CD14-positive monocyte (primary cell): Measurements from ENCODE around the gene CCDC174. TPM values are rescaled to one million over a fixed set of nuclear protein-coding genes. Genes with fewer than 3 reads are reported as not detected.

ENCODE experiments used
- DNase-seq, 3 donors: peaks; one replicate each; pipeline ENCODE4 v3.0.0-alpha.2; 2011 to 2022
- H2AFZ ChIP-seq: 2 replicates; pipeline ENCODE4 v1.6.0; 2012; ENCODE audit warnings: mild to moderate bottlenecking, low read depth, low read length, inconsistent platforms; ENCODE audit not compliant: insufficient read depth, poor library complexity, severe bottlenecking
- H3K27ac ChIP-seq, 2 donors: 1 replicate in 1 of 2; 2 replicates in 1 of 2; pipeline ENCODE4 v1.5.1; 2012 to 2013; ENCODE audit warnings: low read length in 2 of 2, control low read depth in 1 of 2, inconsistent platforms in 1 of 2, low read depth in 1 of 2, mild to moderate bottlenecking in 1 of 2
- H3K27me3 ChIP-seq, 2 donors: one replicate each; pipeline versions ENCODE4 v1.6.0 to v1.6.1; 2011 to 2013; ENCODE audit warnings: low read length in 2 of 2; ENCODE audit not compliant: control insufficient read depth in 2 of 2, insufficient read depth in 2 of 2
- H3K36me3 ChIP-seq, 2 donors: replicated peaks in 1 of 2; 1 replicate in 1 of 2; 2 replicates in 1 of 2; pipeline versions ENCODE4 v1.5.1 to v1.6.1; 2012 to 2013; ENCODE audit warnings: low read length in 2 of 2, control low read depth in 1 of 2, inconsistent platforms in 1 of 2, mild to moderate bottlenecking in 1 of 2; ENCODE audit not compliant: insufficient read depth in 2 of 2, control insufficient read depth in 1 of 2
- H3K4me1 ChIP-seq, 2 donors: 1 replicate in 1 of 2; 2 replicates in 1 of 2; pipeline versions ENCODE4 v1.5.1 to v1.6.1; 2012 to 2013; ENCODE audit warnings: low read length in 2 of 2, control low read depth in 1 of 2, inconsistent platforms in 1 of 2, mild to moderate bottlenecking in 1 of 2, moderate library complexity in 1 of 2; ENCODE audit not compliant: insufficient read depth in 2 of 2, control insufficient read depth in 1 of 2
- H3K4me2 ChIP-seq: replicated peaks from 2 replicates; pipeline ENCODE3; 2012; ENCODE audit warnings: low read length, moderate library complexity, mild to moderate bottlenecking; ENCODE audit not compliant: poor library complexity, severe bottlenecking; ENCODE audit errors: extremely low read depth
- H3K4me3 ChIP-seq, 3 experiments: fragments of 200-600 bp in 1 of 3; sonication (generic) in 1 of 3; replicated peaks in 1 of 3; 1 replicate in 2 of 3; 2 replicates in 1 of 3; pipeline ENCODE4 v1.5.1; 2011 to 2013; ENCODE audit warnings: low read length in 3 of 3, mild to moderate bottlenecking in 3 of 3, control low read depth in 2 of 3, low read depth in 2 of 3, inconsistent platforms in 1 of 3, moderate library complexity in 1 of 3
- H3K79me2 ChIP-seq: 2 replicates; pipeline ENCODE4 v1.6.0; 2012; ENCODE audit warnings: mild to moderate bottlenecking, control low read depth, inconsistent platforms, low read length, moderate library complexity; ENCODE audit not compliant: insufficient read depth
- H3K9ac ChIP-seq: 2 replicates; pipeline ENCODE4 v1.6.0; 2017; ENCODE audit warnings: low read length, mild to moderate bottlenecking; ENCODE audit not compliant: insufficient read depth, poor library complexity, severe bottlenecking
- H3K9me3 ChIP-seq, 2 donors: replicated peaks in 1 of 2; 1 replicate in 1 of 2; 2 replicates in 1 of 2; pipeline versions ENCODE4 v1.5.1 to v1.6.1; 2012 to 2013; ENCODE audit warnings: low read length in 2 of 2, control low read depth in 1 of 2; ENCODE audit not compliant: control insufficient read depth in 1 of 2, insufficient read depth in 1 of 2
- H4K20me1 ChIP-seq: 2 replicates; pipeline ENCODE4 v1.6.0; 2012; ENCODE audit warnings: mild to moderate bottlenecking, low read length, control low read depth, moderate library complexity; ENCODE audit not compliant: insufficient read depth
- H3K27ac Mint-ChIP-seq, 7 donors: one replicate each; pipeline ENCODE4 v1.8.0; 2020; ENCODE audit warnings: mild to moderate bottlenecking in 7 of 7, mixed read lengths in 7 of 7, moderate library complexity in 6 of 7, inconsistent platforms in 2 of 7
- H3K27me3 Mint-ChIP-seq, 3 donors: one replicate each; pipeline ENCODE4 v1.8.0; 2021 to 2022; ENCODE audit warnings: low read depth in 3 of 3, mild to moderate bottlenecking in 3 of 3, mixed read lengths in 3 of 3, moderate library complexity in 3 of 3, inconsistent platforms in 1 of 3
- H3K36me3 Mint-ChIP-seq, 2 donors: one replicate each; pipeline ENCODE4 v1.8.0; 2020; ENCODE audit warnings: mixed read lengths in 2 of 2, inconsistent platforms in 1 of 2, mild to moderate bottlenecking in 1 of 2
- H3K4me1 Mint-ChIP-seq: one replicate; pipeline ENCODE4 v1.8.0; 2020; ENCODE audit warnings: mild to moderate bottlenecking, mixed read lengths
- H3K4me3 Mint-ChIP-seq, 2 donors: one replicate each; pipeline ENCODE4 v1.8.0; 2020; ENCODE audit warnings: mild to moderate bottlenecking in 2 of 2, mixed read lengths in 2 of 2, moderate library complexity in 1 of 2
- H3K9me3 Mint-ChIP-seq, 7 donors: one replicate each; pipeline ENCODE4 v1.8.0; 2020 to 2022; ENCODE audit warnings: mixed read lengths in 7 of 7, mild to moderate bottlenecking in 6 of 7, moderate library complexity in 6 of 7, inconsistent platforms in 2 of 7
- WGBS: methylation state at CpG from one replicate; pipeline ENCODE4 v1.1.5; 2013; ENCODE audit warnings: missing lambda C conversion rate; ENCODE audit not compliant: insufficient coverage; 5-methylcytosine and 5-hydroxymethylcytosine counted together
- intact Hi-C, 2 donors: fragments of 100-400 bp; cut with micrococcal nuclease; formaldehyde crosslinking; loops; one replicate each; pipeline versions ENCODE4 v1.15.0 to v1.15.1; 2023
- polyA plus RNA-seq, 3 donors: library from polyadenylated mRNA; depleted of rRNA in 1 of 3; unstranded in 2 of 3; stranded (reverse) in 1 of 3; fragments of 300-500 nt in 2 of 3; fragments of >200 nt in 1 of 3; fragmentation: Illumina TruSeq in 2 of 3; gene quantifications; 1 replicate in 2 of 3; 2 replicates in 1 of 3; pipeline ENCODE4 v1.2.3, GENCODE V29; 2012 to 2021
- TF ChIP-seq, protein P1 (sequence below): fragments of 200-600 bp; IDR thresholded peaks from one replicate; pipeline ENCODE4 v1.8.0; 2022; ENCODE audit warnings: antibody characterized with exemption, mild to moderate bottlenecking

The CCDC174 gene
- polyA plus RNA-seq, 3 donors: 6.2 to 7.9 (median 7.4) TPM

- no peak overlapping the region for H3K4me3 ChIP-seq
- peaks cover 73 to 84% of the 10 kb centered on the region in 2 donors for H3K36me3 Mint-ChIP-seq
- H3K4me1 ChIP-seq: peaks cover 7 to 16% of the 10 kb centered on the region in 2 donors
- H3K9me3 Mint-ChIP-seq: no peaks in the 10 kb centered on the region
- WGBS: 50% methylated on average over 1 of the region's 2 CpGs
- peaks cover 80 to 85% of the 10 kb centered on the region in 2 donors for H3K36me3 ChIP-seq
- H3K27me3 Mint-ChIP-seq: peaks cover 0 to 2% (median 0%) of the 10 kb centered on the region in 3 donors
- H3K27ac Mint-ChIP-seq: peak overlapping the region in 3 of 7 donors; percentile 4 to 8 (median 6)
- no peak overlapping the region for H3K4me3 Mint-ChIP-seq
- H3K27ac ChIP-seq: no peak overlapping the region
- intact Hi-C loops: loop anchor here (10.0 kb wide), 2 partner anchors 287 to 407 kb away; partner anchors contain the start of genes MRPS25 (in 1 of the 2) and NR2C2 (in 1 of the 2)
- H4K20me1 ChIP-seq: peaks cover 17% of the 10 kb centered on the region
- peaks cover 30% of the 10 kb centered on the region for H3K79me2 ChIP-seq
- DNase-seq: no peak
- H3K4me1 Mint-ChIP-seq: peaks cover 16% of the 10 kb centered on the region
- no peak overlapping the region for H2AFZ ChIP-seq
- H3K27me3 ChIP-seq: no peaks in the 10 kb centered on the region
- TF ChIP-seq, protein P1, sequence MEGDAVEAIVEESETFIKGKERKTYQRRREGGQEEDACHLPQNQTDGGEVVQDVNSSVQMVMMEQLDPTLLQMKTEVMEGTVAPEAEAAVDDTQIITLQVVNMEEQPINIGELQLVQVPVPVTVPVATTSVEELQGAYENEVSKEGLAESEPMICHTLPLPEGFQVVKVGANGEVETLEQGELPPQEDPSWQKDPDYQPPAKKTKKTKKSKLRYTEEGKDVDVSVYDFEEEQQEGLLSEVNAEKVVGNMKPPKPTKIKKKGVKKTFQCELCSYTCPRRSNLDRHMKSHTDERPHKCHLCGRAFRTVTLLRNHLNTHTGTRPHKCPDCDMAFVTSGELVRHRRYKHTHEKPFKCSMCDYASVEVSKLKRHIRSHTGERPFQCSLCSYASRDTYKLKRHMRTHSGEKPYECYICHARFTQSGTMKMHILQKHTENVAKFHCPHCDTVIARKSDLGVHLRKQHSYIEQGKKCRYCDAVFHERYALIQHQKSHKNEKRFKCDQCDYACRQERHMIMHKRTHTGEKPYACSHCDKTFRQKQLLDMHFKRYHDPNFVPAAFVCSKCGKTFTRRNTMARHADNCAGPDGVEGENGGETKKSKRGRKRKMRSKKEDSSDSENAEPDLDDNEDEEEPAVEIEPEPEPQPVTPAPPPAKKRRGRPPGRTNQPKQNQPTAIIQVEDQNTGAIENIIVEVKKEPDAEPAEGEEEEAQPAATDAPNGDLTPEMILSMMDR: no peak
- no peak overlapping the region for H3K9ac ChIP-seq
- H3K4me2 ChIP-seq: no peak overlapping the region
- no peaks in the 10 kb centered on the region for H3K9me3 ChIP-seq
These were observed 6.0 kb downstream of the CCDC174 start for GRCh38 chr3:14657579-14657978.

GRCh38 chr3:14658978-14659377, 7.4 kb downstream of the CCDC174 start:
- WGBS: no CpG with 5 or more reads among the region's 2 CpGs
- no peaks in the 10 kb centered on the region for H3K9me3 Mint-ChIP-seq
- H3K4me3 Mint-ChIP-seq: no peak overlapping the region
- Histone ChIP-seq H3K4me2 (no peak overlapping the region), H4K20me1 (peaks cover 17% of the 10 kb centered on the region), H3K9ac (no peak overlapping the region), H3K4me1 (peaks cover 0 to 2% of the 10 kb centered on the region in 2 donors), H2AFZ (no peak overlapping the region), H3K4me3 (no peak overlapping the region), H3K27me3 (no peaks in the 10 kb centered on the region), H3K9me3 (no peaks in the 10 kb centered on the region), H3K36me3 (peaks cover 94 to 99% of the 10 kb centered on the region in 2 donors), H3K79me2 (peaks cover 16% of the 10 kb centered on the region), H3K27ac (no peak overlapping the region)
- DNase-seq: no peak
- peaks cover 87 to 96% of the 10 kb centered on the region in 2 donors for H3K36me3 Mint-ChIP-seq
- TF ChIP-seq, protein P1: no peak
- H3K27me3 Mint-ChIP-seq: peaks cover 0 to 2% (median 0%) of the 10 kb centered on the region in 3 donors
- intact Hi-C loops: loop anchor here (10.0 kb wide), 2 partner anchors 286 to 406 kb away; partner anchors contain the start of genes MRPS25 (in 1 of the 2) and NR2C2 (in 1 of the 2)
- peaks cover 3% of the 10 kb centered on the region for H3K4me1 Mint-ChIP-seq
- H3K27ac Mint-ChIP-seq: no peak overlapping the region
